Left forelimb (tissue), 1 donor: ENCODE measurements around the gene PARP9.

Experiments used
- DNase-seq: peaks from one replicate; pipeline ENCODE4 v3.0.0-alpha.2; 2018; ENCODE audit warnings: low spot score

PARP9 gene

DNA sequence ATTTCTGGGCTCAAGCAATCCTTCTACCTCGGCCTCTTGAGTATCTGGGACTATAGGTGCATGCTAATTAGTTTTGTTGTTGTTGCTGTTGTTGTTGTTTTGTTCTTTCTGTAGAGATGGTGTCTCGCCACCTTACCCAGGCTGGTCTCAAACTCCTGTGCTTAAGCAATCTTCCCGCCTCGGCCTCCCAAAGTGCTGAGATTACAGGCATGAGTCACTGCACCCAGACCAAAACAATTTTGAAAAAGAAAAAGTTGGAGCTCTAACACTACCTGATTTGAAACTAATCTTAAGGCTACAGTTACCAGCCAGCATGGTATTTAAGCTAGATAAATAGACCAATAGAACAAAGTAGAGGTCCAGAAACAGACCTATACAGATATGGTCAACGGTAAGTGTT, 79.1 kb downstream of the PARP9 start:
- DNase-seq, result no peak

DNA sequence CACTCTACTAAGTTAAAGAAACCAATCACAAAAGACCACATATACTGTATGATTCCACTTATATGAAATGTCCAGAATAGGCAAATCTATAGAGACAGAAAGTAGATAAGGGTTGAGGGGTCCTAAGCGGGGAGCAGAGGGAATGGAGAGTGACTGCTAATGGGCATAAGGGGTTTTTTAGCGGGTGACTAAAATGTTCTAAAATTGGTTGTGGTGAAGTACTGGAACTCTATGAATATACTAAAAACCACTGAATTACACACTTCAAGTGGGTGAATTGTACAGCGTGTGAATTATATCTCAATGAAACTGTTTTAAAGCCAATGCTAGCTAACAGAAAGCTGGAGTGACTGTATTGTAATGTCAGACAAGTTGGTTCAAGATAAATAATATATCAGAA, 82.7 kb downstream of the PARP9 start:
- no peak for DNase-seq
